Endometrial microvascular endothelial cells (primary cell): ENCODE data around the gene CCL21. TPM values are rescaled to one million over a fixed set of nuclear protein-coding genes. Genes with fewer than 3 reads are reported as not detected.

Source experiments
- in situ Hi-C: cut with HindIII; loops from 2 replicates; pipeline ENCODE4 v1.10.0; 2017; ENCODE audit warnings: low sequenced_read_pairs, low pct_unique_long_range_greater_than_20kb; ENCODE audit errors: inconsistent ontology term
- total RNA-seq: library from RNA; depleted of rRNA; stranded (reverse); fragments of >200 nt; gene quantifications from one replicate; pipeline ENCODE4 v1.2.3, GENCODE V29; 2015; ENCODE audit errors: inconsistent ontology term

CCL21 gene
- total RNA-seq, 1 donor from 2014 or later = not detected

GRCh38 chr9:34714007-34714406 lies 4.1 kb upstream of the CCL21 start:
- in situ Hi-C loops = no loop called here

GRCh38 chr9:34712140-34712539 lies 2.2 kb upstream of the CCL21 start:
- in situ Hi-C loops = no loop called here

GRCh38 chr9:34709196-34709978 lies 549 bp downstream of the CCL21 start:
- in situ Hi-C loops = no loop called here

- in situ Hi-C loops = no loop called here
Observed at GRCh38 chr9:34707130-34707529, 2.8 kb downstream of the CCL21 start.

- in situ Hi-C loops = no loop called here
Observed at GRCh38 chr9:34701769-34702736, 7.9 kb downstream of the CCL21 start.

- in situ Hi-C loops = no loop called here
Observed at GRCh38 chr9:34701023-34701768, 8.7 kb downstream of the CCL21 start.

- in situ Hi-C loops = no loop called here
Observed at GRCh38 chr9:34694811-34695210, 15.1 kb downstream of the CCL21 start.

GRCh38 chr9:34693560-34693959 lies 16.4 kb downstream of the CCL21 start:
- in situ Hi-C loops = no loop called here

- in situ Hi-C loops = no loop called here
Observed at GRCh38 chr9:34691936-34692315, 18.0 kb downstream of the CCL21 start.

- in situ Hi-C loops = no loop called here
Observed at GRCh38 chr9:34690983-34691935, 18.7 kb downstream of the CCL21 start, which contains the start of gene CCL19. TSS of gene CCL19 (minus strand) at chr9:34691276. CDS start at chr9:34691139, 137 bp downstream.

- in situ Hi-C loops = no loop called here
Observed at GRCh38 chr9:34689512-34689911, 20.4 kb downstream of the CCL21 start.

GRCh38 chr9:34689116-34689470 lies 20.8 kb downstream of the CCL21 start:
- in situ Hi-C loops = no loop called here

- in situ Hi-C loops = no loop called here
Observed at GRCh38 chr9:34688329-34689115, 21.4 kb downstream of the CCL21 start.

- in situ Hi-C loops = no loop called here
Observed at GRCh38 chr9:34687276-34688030, 22.5 kb downstream of the CCL21 start.

GRCh38 chr9:34686732-34687131 lies 23.2 kb downstream of the CCL21 start:
- in situ Hi-C loops = no loop called here

GRCh38 chr9:34686231-34686630 lies 23.7 kb downstream of the CCL21 start:
- in situ Hi-C loops = no loop called here

- in situ Hi-C loops = no loop called here
Observed at GRCh38 chr9:34685591-34685990, 24.3 kb downstream of the CCL21 start.
